MCF 10A (cell line): ENCODE measurements around the gene RARS1. TPM values are rescaled to one million over a fixed set of nuclear protein-coding genes. Genes with fewer than 3 reads are reported as not detected.

ENCODE experiments used
- Bru-seq: library from RNA; stranded (reverse); fragments of 400-500 nt; gene quantifications from one replicate; lab custom pipeline; 2021; lab: Mats Ljungman, UMichigan
- BruChase-seq, 2 experiments: library from RNA; stranded (reverse); fragments of 400-500 nt; gene quantifications; one replicate each; lab custom pipeline; 2021; lab: Mats Ljungman, UMichigan
- BruUV-seq: library from RNA; stranded (reverse); fragments of 400-500 nt; replicated peaks from 2 replicates; lab custom pipeline; 2021; lab: Mats Ljungman, UMichigan
- CTCF ChIA-PET: fragments of 300-600 bp; sonication (Branson Sonifier 250); formaldehyde crosslinking; extraction: SDS; loops from one replicate; lab custom pipeline; 2021; ENCODE audit warnings: antibody characterized with exemption, inconsistent platforms; lab: Yijun Ruan, JAX
- POLR2A ChIA-PET: fragments of 300-600, 350-650 bp; sonication (Branson Sonifier 250); formaldehyde crosslinking; extraction: SDS; loops from one replicate; lab custom pipeline; 2020; ENCODE audit warnings: antibody characterized with exemption, inconsistent platforms; lab: Yijun Ruan, JAX
- DNase-seq: peaks from one replicate; pipeline ENCODE4 v3.0.0-alpha.2; 2018; ENCODE audit not compliant: unreplicated experiment
- H3K27ac Mint-ChIP-seq: one replicate; pipeline ENCODE4 v1.8.0; 2022; ENCODE audit warnings: mild to moderate bottlenecking, low read depth, mixed read lengths; ENCODE audit not compliant: unreplicated experiment
- H3K27me3 Mint-ChIP-seq: one replicate; pipeline ENCODE4 v1.8.0; 2022; ENCODE audit warnings: mixed read lengths; ENCODE audit not compliant: insufficient read depth, unreplicated experiment
- H3K36me3 Mint-ChIP-seq: one replicate; pipeline ENCODE4 v1.8.0; 2022; ENCODE audit warnings: mild to moderate bottlenecking, moderate library complexity, mixed read lengths; ENCODE audit not compliant: insufficient read depth, unreplicated experiment
- H3K4me1 Mint-ChIP-seq: one replicate; pipeline ENCODE4 v1.8.0; 2022; ENCODE audit warnings: mixed read lengths; ENCODE audit not compliant: insufficient read depth, unreplicated experiment
- H3K4me3 Mint-ChIP-seq: one replicate; pipeline ENCODE4 v1.8.0; 2022; ENCODE audit warnings: mild to moderate bottlenecking, moderate library complexity, mixed read lengths; ENCODE audit not compliant: unreplicated experiment
- H3K9me3 Mint-ChIP-seq: one replicate; pipeline ENCODE4 v1.8.0; 2022; ENCODE audit warnings: mixed read lengths; ENCODE audit not compliant: unreplicated experiment
- CTCF ChIP-seq: fragments of 200-600 bp; IDR thresholded peaks from one replicate; pipeline ENCODE4 v1.8.0; 2022; ENCODE audit warnings: antibody characterized with exemption, mild to moderate bottlenecking; ENCODE audit not compliant: unreplicated experiment
- intact Hi-C: fragments of 100-400 bp; cut with micrococcal nuclease; formaldehyde crosslinking; loops from 2 replicates; pipeline ENCODE4 v1.14.1; 2022
- long read RNA-seq: library from polyadenylated mRNA; stranded (forward); transcript quantifications from one replicate; pipeline ENCODE4 v2.0.0, GENCODE V29; 2022
- total RNA-seq: library from RNA; stranded (reverse); gene quantifications from 2 replicates; pipeline ENCODE4 v1.2.3, GENCODE V29; 2022

RARS1 gene
- total RNA-seq (120 and 127 TPM in 2 replicates), Bru-seq, nascent RNA (percentile 95 among the genes with signal in this experiment), BruChase-seq, experiment 1, labeled RNA remaining after a 6-hour chase (percentile 96 among the genes with signal in this experiment), BruChase-seq, experiment 2, labeled RNA remaining after a 2-hour chase (percentile 97 among the genes with signal in this experiment)
- long read RNA-seq, transcript RARS-201 (15 exons, 2,146 nt): major isoform, 273 of 300 reads
- long read RNA-seq, partial matches to known transcripts: 13 of 300 reads
- long read RNA-seq, other reads (novel, unspliced or antisense): 11 of 300 reads

- Mint-ChIP-seq H3K4me1 (peaks cover 19% of the 10 kb centered on the region), H3K9me3 (no peaks in the 10 kb centered on the region), H3K4me3 (peak within 1 kb of the TSS; percentile 95), H3K36me3 (peaks cover 51% of the 10 kb centered on the region), H3K27me3 (no peaks in the 10 kb centered on the region), H3K27ac (peak within 1 kb of the TSS; percentile 87)
- TF ChIP-seq CTCF: peak; percentile 97
- intact Hi-C loops: loop anchor here (1.0 to 5.0 kb wide), 6 partner anchors 14 to 1096 kb away; partner anchors contain the start of genes PANK3 and SPDL1
- ChIA-PET CTCF (interaction anchor here (0.5 to 5.4 kb wide), 48 partner anchors 9 to 1759 kb away, joined by 3 to 54 read pairs (median 4); partner anchors contain the start of gene WWC1), POLR2A (interaction anchor here (0.5 to 4.5 kb wide), 25 partner anchors 9 to 1617 kb away, joined by 3 to 43 read pairs (median 4); partner anchors contain the start of genes PANK3 and WWC1)
- DNase-seq: peak; percentile 96
- TSS peak; percentile 65 for BruUV-seq
Measured at GRCh38 chr5:168486136-168486879, at the start of gene RARS1. RARS1 (plus strand) TSS chr5:168486471; CDS start chr5:168486499, 28 bp downstream.

- Mint-ChIP-seq H3K4me3 (no peak overlapping the region), H3K27me3 (no peaks in the 10 kb centered on the region), H3K27ac (no peak overlapping the region), H3K36me3 (peaks cover 61% of the 10 kb centered on the region), H3K9me3 (no peaks in the 10 kb centered on the region), H3K4me1 (no peaks in the 10 kb centered on the region)
- CTCF ChIA-PET: interaction anchor here (0.6 to 1.3 kb wide), 3 partner anchors 24 to 864 kb away, joined by 3 to 4 read pairs (median 3); no protein-coding TSS in a partner anchor
- DNase-seq: no peak
- BruUV-seq: no TSS peak
- POLR2A ChIA-PET: interaction anchor here (0.6 kb wide), 1 partner anchor 146 kb away, joined by 4 read pairs; no protein-coding TSS in a partner anchor
- TF ChIP-seq CTCF: no peak
- intact Hi-C loops: no loop called here
Measured at GRCh38 chr5:168438349-168438748, 47.9 kb upstream of the RARS1 start.

GRCh38 chr5:168443533-168443932 is 42.7 kb upstream of the RARS1 start:
- Mint-ChIP-seq H3K9me3 (no peaks in the 10 kb centered on the region), H3K4me3 (no peak overlapping the region), H3K4me1 (no peaks in the 10 kb centered on the region), H3K27me3 (no peaks in the 10 kb centered on the region), H3K36me3 (peaks cover 62% of the 10 kb centered on the region), H3K27ac (no peak overlapping the region)
- no peak for DNase-seq
- no peak for TF ChIP-seq CTCF
- no TSS peak for BruUV-seq
- intact Hi-C loops: no loop called here
- ChIA-PET CTCF (interaction anchor here (0.7 to 1.0 kb wide), 3 partner anchors 20 to 90 kb away, joined by 3 to 4 read pairs (median 3); no protein-coding TSS in a partner anchor), POLR2A (no interaction called here)
